Stimulated activated CD8-positive, alpha-beta memory T cell treated with anti-CD3 and anti-CD28 coated beads, Interleukin-15, amount 100 ng/mL, for 48 hours (primary cell): Measurements from ENCODE around the gene STARD13.

Experiments
- DNase-seq, 2 donors: peaks; one replicate each; pipeline ENCODE4 v3.0.0-alpha.2; 2020; ENCODE audit warnings: low read depth in 2 of 2

Gene STARD13

DNA sequence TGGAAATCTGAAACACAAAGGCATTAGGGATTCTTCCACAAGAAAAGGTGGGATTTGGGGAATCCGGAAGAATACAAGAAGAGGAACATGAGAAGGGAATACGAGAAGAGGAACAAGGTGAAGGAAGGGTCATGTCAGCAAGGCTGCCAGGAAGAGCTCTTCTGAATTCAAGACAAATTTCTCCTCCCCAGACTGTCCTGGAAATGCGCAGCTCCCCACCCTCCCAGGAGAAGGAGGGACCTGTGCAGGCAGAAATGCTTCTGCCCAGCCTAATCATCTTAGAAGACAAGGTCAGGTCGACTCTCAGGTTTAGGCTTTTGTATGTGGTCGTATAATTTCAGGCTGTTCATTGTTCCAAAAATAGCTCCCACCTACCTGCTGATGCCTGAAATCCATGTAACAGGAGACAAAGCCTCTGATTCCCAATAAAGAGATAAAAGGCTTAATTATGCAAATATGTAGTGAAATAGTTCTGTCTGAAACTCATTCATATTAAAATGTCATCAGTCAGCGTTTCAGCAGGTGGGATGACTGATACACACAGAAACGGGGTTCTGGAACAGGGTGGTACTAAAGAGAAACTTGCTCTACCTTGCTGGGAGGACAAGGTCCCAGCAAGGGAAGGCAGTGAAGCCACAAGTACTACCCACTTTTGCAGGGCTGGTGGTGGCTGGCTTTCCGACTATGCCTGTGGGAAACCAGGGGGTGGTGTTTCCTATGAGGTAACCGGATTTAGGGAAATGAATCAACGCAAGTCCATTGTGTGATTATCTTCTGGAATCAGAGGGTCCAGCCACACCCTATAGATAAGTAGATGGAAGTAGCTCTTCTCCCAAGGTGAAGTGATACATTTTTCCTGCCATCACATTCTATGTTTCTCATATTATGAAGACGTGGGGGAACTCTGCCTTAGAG lies 193.2 kb downstream of the STARD13 start:
- DNase-seq, result no peak

DNA sequence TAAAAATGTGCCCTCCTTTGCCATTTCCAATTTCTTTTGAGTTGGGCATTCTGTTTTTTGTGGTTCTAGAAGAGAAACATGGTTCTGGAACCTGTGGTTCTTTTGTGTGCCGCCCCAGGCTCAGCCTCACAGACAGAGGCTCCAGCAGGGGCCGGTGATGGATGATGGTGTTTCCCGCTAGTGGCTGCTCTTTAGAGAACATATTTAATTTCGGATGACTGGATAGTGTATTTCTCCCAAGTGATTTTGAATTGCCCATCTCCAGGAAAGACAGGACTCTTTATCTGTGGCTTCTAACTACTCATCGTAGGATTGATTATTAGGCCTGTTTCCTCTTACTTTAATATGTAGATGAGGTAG lies 194.2 kb downstream of the STARD13 start:
- no peak for DNase-seq

DNA sequence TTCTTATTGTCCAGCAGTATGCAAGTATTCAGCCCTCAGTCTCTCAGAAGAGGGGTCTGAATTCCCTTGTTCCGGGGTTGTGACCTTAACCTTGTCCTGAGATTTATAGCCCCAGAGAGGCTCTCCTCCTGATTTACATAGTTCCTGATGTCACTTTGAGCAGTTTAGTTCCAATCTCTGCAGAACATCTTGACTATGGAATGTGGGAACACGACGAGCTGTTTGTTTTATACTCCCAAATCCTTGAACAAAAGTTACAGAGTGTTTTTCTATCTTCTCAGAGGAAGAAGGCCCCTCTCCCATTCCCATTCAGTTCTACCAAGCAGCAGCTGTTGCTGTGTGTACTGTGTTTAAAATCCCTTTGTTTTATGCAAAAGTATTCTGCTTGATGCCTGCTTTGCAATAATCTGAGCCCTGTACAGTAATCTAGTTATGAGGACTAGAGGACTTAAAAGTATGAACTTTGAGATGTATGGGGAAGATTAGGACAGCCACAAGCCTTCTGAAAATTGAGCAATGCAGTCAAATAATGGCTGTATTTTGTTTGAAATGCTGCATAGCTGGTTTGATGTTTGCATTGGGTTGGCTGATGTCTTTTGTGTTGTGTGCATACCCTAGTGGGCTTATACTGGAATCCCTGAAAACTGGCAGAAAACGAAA lies 194.7 kb downstream of the STARD13 start:
- no peak for DNase-seq

DNA sequence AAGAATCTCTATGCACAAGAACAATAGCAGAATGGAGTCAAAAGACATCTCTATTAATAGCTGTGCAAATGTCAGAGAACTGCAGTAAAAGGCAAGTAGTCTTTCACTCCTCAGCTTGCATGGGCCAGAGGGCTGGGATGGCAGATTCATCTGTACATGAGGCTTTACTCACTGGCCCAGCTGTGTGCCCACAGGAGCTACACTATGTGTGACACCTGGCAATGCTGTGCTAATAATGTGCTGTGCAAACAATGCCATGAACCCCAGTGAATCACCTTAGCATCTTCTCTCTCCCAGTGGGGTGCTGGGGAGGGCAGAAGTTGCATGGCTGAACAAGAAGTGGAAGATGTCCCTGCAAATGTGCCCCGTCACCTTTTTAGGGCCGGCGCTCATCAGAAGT lies 196.2 kb downstream of the STARD13 start:
- no peak for DNase-seq

DNA sequence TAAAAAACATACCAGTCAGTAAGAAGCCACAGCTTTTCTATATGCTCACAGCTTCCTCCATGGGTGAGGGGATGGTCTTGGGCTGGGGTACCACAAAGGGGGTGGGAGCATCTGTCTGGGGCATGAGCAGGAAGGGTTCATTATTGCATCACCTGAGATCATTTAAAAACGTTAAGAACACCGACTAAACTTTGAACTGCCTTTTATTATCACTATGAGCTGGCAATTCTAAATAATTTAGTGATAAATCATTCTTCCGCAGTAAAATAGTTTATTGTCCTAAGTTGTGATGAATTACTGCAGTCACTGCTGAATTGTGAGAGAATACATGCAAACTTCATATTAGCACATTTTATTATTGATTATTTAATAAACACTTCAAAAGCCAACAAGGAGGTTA lies 197.8 kb downstream of the STARD13 start:
- no peak for DNase-seq

DNA sequence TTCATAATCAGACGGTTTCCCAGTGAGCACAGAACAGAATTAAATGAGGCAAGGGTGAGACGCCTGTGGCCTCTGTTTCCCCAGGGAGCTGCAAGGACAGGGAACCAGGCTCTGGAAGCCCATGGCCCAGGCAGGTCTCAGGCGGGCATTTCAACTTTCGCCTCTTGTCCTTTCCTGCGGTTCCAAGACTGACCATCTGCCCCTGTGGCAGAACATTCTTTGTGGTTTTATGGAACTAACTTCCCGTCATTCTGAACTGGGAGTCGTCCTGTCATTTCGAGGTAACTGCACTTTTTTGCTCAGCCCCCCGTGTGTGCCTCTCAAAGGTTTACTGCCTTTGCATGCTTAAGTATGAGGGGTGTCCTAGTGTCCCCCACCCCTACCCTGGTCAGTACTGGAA lies 198.5 kb downstream of the STARD13 start:
- DNase-seq, result no peak

DNA sequence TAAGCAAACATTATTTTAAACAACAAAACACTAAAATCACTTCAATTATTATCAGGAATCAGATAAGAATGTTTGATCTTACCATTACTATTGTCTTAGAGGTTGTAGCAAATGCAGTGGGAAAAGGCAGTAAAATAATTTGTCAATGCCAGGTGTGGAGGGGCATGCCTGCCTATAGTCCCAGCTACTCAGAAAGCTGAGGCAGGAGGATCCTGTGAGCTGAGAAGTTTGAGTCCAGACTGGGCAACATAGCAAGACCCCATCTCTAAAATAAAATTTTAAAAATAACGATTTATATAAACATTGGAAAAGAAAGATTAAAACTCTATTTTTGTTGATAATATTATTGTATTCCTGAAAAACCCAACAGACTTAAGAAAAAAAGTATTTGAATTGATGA lies 202.5 kb downstream of the STARD13 start:
- no peak for DNase-seq

DNA sequence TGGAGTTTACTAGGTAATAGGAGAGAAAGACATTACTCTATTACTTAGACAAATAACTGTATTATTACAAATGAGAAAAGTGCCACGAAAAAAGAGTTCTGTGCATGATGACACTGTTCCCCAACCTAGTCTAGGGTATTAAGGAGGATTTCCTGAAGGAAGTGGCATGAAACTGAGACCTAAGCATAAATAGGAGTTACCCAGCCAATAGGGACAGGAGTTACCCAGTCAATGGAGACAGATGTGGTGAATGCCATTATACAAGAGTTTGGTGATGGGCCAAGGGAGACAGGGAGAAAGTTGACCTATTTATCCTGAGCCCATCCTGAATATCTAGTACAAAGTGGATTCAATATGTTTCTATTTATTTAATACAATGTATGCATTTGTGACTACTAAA lies 203.9 kb downstream of the STARD13 start:
- DNase-seq, result no peak

DNA sequence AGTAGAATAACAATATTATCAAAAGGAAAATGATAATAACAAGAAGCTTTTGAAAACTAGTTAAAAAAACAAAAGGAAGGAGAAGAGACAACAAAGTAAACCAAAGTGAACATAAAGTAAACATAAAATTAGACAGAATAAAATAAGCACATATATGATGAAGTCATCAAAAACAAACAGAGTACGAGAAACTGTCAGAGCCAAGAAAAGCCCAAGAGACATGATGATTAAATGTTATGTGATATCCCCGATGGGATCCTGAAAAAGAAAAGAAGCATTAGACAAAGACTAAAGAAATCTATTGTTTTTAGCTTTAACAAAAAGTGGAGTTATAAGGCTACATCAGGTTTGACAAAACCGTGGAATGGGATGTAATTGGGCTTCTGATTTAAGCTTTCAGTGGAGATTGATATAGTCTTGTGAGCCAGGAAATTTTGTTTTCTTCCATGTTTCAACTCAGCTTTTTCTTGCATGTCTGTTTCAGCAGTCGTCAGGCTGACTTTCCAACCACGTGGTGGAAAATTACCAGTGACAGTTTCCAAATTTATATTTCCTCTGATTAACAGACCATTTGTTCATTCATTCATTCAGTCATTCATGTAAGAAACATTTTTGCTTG lies 204.5 kb downstream of the STARD13 start:
- DNase-seq, result no peak

DNA sequence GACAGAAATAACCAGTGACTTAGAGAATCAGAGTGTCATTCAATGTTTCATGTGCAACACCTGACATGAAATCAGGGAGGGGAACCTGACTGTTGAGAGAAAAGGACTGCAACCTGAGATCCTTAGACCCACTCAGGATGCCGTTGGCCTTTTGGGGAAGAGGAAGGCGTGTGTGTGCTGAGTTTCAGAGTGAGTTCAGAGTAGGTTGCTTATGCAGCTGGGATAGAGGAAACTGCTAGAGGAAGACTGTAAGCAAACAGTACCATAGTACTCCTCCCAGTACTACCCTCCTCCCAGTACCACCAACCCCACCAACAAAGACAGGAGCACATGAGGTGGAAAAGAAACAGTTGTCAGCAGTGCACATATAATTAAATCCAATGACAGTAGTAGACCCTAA lies 205.6 kb downstream of the STARD13 start:
- no peak for DNase-seq

DNA sequence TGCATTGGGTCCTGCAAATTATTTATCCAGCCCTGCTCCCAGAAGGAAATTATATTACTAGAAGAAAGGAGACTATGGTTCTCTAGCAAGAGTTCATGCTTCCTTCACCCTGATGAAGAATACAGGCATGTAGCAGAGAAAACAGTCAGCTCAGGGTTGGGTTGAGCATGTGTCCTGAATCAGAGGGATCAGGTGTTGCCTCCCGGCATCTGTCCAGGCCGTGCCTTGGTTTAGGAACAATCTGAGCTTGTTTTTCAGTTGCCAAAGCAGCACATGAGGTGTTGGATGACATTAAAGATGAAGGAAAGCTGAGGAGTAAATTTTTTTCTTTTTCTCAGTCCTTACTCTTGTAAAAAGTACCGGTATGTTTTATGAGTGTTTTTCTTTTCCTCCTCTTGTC lies 207.3 kb downstream of the STARD13 start:
- DNase-seq, result no peak

DNA sequence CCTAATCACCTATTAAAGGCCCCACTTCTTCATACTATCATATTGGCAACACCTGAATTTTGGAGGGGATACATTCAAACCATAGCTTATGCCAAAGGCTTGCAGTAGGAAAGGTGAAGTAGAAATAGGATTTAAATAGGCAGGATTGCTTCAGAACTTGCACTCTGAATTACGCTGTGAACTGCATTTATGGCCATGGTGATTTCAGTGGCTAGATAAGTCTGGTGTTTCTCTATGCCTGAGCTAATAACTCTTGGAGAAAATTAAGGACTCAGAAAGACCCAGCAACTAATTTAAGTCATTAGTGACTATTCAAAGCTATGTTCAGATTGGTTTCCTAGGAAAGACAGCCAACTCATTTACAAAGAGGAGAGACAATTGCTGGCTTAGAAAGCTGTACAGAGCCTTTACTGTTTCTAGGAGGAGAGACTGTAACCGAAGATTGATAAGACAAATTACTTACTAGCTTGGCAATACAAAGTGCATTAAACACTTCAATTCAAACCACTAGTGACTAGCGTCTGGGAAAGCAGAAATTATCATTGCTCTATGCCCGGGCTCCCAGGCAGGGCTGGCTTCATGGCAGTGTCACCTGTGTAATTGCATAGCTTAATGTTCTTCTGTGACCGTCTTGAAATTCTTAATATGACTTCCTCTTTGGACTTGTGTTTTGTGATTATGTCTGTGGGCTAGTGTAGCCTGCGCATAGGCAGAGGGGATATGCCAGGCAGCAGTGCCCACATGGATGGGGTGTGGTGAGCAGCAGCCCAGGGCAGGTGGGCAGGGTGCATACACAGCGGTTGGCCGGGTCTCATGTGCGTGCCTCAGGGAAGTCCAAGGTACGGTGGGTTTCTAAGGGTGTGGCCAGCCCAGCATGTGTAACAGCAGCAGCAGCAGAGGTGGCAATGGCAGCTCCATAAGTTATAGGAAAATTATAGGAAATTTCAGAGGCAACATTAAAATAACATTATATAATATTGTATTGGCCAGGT lies 209.3 kb downstream of the STARD13 start:
- DNase-seq, result no peak

DNA sequence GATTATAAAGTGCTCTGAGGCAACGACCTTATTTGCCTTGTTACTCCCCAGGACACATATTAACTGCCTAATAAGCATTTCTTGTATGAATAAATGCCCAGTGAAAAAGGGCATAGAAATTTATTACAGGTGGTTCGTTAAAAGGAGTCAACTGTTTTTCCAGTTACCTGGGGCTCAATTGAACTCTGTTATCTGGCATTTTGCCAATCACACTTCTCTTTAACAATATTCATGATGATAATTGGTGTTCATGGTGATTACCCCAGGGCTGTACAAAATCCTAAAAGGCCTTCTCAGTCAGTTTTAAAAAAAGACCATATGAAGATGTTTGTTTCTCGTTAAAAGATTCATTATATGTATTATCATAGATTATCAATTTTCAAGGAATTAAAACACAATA lies 212.2 kb downstream of the STARD13 start:
- DNase-seq, result no peak

DNA sequence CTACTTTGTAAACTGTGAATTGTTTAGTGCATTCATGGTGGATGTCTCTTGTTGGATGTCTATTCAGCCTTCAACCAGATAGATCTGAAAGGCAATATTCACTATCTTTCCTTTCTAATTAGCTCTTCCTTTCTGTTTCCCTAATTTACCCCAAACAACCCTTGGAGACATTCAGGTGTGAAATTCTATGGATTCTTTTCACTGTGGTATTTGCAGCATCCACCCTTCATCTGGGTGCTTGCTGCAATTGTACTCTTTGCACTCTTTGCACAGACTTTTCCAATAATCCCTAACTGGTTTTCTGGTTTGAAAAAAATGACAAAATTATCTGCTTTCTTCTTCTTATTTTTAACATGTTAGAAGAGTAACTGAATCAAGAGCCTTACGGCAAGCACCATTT lies 212.8 kb downstream of the STARD13 start:
- no peak for DNase-seq

DNA sequence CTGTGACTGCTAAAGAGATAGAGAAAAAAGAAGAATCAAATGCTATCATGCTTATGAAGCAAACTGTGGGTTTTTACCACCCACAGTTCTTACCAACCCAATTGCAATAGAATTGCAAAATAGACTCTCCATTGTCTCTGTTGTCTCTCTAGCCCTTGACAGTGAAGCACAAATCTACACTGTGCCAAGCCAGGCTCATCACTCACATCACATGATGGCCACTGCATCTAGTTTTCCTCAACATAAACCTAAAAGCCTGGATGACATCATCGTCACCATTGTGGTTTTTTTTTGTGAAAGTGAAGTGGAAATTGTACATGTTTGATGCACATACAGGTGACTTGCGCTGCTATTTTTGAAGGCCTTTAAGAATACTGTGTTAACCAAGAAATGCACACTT lies 213.3 kb downstream of the STARD13 start:
- DNase-seq, result no peak

DNA sequence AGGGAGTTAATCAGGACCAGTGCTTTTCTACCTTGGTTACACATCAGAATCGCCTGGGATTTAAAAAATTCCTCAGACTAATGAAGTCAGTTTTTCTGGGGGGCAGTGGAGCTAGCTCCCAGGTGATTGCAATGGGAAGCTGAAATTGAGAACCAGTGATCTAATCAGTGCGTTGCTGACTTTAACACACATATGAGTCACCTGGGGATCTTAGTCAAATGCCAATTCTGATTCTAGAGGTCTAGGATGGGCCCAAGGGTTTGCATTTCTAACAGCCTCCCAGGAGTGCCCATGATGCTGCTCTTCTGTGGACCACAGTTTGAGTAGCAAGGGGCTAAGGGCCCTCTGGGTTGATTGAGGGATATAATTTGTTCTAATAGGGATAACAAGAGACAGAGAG lies 214.8 kb downstream of the STARD13 start:
- no peak for DNase-seq

DNA sequence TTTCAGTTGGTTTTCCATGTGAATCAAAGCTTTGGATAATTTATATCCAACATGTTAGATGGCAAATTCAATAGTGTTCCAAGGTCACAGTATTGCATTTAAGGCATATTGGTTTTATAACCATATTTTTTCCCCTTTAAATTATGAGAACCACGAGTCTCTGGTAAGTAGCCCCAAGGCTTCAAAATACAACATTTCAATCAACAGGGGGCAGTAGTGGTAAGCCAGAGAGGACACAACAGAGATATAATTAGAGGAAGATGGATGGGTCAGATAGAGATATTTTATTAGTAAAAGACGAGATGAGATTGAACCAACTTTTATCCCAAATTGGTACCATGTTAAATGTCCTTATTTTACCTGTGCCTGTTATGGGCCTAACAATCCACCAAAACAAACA lies 216.2 kb downstream of the STARD13 start:
- DNase-seq, result no peak

DNA sequence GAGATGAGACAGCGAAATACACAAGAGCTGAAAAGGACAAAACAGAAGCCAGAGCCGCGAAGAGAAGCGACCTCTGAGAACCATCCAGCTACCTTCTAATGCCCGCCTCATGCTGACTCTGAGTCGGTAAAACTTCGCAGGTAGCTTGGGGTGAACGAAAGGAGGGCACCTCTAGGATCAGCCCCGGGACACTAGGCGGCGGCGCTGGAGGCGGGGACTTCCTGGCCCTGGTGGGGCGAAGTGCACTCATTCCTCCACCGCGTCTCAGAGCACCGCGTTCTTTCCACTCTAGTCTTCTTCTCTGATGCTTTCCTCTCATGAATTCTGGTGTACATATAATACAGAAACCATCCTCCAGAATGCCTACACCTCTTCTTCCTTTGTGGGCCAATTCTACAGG lies 219.2 kb downstream of the STARD13 start:
- DNase-seq, result no peak

DNA sequence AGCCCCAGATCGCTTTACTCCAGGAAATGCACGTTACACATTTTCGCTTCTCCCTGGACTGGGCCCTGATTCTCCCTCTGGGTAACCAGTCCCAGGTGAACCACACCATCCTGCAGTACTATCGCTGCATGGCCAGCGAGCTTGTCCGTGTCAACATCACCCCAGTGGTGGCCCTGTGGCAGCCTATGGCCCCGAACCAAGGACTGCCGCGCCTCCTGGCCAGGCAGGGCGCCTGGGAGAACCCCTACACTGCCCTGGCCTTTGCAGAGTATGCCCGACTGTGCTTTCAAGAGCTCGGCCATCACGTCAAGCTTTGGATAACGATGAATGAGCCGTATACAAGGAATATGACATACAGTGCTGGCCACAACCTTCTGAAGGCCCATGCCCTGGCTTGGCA lies 224.7 kb downstream of the STARD13 start:
- DNase-seq, result no peak

DNA sequence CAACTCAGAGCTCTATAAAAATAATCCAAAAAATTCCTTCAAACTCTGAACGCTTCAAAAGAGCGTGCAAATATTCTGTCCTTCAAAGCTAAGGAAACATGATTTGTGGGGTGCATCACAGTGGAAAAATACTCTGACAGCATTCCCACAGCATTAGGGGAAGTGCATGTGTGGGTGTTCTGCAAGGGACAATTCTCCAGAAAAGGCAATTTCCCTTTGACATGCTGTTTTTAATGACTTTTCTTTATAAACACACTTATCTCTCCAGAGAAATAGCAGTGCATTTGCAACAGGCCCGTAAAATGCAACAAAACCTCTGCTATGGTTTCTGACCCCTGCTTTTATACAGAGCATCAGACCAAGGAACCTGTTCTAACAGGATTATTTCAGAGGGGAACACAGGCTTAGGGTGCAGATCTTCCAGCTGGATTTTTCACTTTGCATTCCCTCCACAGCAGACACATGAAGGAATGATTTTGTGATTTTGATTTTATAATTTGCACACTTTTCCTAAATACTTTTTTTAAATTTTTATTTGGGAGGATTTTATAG lies 226.7 kb downstream of the STARD13 start:
- no peak for DNase-seq

DNA sequence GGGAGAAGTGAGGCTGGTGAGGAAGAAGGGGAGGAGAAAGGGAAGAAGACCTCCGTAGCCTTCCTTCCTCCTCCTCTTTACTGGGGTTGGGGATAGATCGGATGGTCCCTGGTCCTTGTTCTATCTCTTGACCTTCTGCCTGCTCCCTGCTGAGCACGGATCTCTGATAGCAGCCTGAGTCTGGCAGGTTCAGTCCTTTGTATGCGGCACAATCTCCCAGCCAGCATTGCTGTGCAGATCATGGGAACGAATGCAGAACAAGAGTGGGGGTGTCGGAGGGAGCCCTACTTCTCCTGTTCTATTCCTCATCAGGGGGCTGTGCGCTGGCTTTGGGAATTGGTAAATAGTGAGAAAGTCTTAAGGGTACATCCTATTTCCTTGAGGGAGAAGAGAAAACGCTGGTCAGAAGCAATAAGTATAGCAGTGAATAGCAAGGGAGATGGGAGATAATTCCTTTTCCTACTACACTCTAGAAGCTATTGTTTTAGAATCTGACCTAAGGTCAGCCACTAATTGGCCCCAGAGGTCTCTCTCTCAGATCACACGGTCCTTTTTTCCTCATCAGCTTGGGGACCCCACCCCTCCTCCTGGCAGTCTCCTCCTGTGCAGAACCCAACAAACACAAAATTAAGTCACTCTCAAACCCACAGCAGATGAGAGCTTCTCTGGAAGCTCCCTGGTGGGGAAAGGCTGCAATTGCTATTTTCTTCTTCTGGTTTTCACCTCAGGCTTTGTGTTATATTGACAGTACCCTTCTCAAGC lies 228.4 kb downstream of the STARD13 start:
- no peak for DNase-seq
